NT2/D1 (cell line): ENCODE results near the gene FOXP4.
A peak's percentile ranks its signal among the peaks of the same experiment; 100 is the strongest.

ENCODE experiments used
- DNase-seq: peaks from one replicate; pipeline ENCODE4 v3.0.0-alpha.2; 2011; ENCODE audit warnings: low read depth, low spot score
- H3K27me3 ChIP-seq: 2 replicates; pipeline ENCODE4 v1.6.0; 2011; ENCODE audit warnings: mild to moderate bottlenecking; ENCODE audit not compliant: insufficient read length, insufficient read depth
- H3K36me3 ChIP-seq: 2 replicates; pipeline ENCODE4 v1.6.1; 2011; ENCODE audit warnings: mild to moderate bottlenecking, low read length, mixed read lengths; ENCODE audit not compliant: insufficient read depth, insufficient read length
- H3K4me1 ChIP-seq: 2 replicates; pipeline ENCODE4 v1.5.1; 2011; ENCODE audit not compliant: insufficient read depth, insufficient read length
- H3K4me3 ChIP-seq: 2 replicates; pipeline ENCODE4 v1.5.1; 2011; ENCODE audit warnings: low read depth; ENCODE audit not compliant: insufficient read length
- H3K9ac ChIP-seq: 2 replicates; pipeline ENCODE4 v1.6.0; 2011; ENCODE audit warnings: low read depth; ENCODE audit not compliant: insufficient read length
- H3K9me3 ChIP-seq: 2 replicates; pipeline ENCODE4 v1.5.1; 2011; ENCODE audit warnings: mild to moderate bottlenecking, low read length; ENCODE audit not compliant: insufficient read depth
- SUZ12 ChIP-seq: IDR thresholded peaks from 2 replicates; pipeline ENCODE4 v1.6.1; 2011; ENCODE audit not compliant: insufficient read length, insufficient read depth; ENCODE audit errors: extremely low read depth
- YY1 ChIP-seq: IDR thresholded peaks from 2 replicates; pipeline ENCODE4 v1.6.1; 2011; ENCODE audit not compliant: insufficient read length, insufficient read depth
- ZNF274 ChIP-seq: IDR thresholded peaks from 2 replicates; pipeline ENCODE4 v1.6.1; 2011; ENCODE audit warnings: mild to moderate bottlenecking, low read depth, low read length

Gene FOXP4

DNA sequence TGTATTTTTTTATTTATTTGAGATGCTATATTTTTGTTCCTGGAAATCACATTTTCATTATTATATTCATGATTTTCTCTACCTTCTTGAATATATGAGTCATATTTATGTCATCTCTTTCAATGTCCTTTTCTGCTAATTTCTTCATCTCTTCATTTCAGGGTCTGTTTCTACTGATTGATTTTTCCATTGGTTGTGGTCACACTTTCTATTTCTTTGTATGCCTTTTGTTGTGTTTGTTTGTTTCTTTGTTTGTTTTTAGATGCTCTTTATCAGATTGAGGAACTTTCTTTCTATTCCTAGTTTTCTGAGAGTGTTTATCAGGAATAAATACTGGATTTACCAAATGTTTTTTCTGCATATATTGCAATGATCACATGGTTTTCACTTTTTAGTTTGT lies 75.2 kb downstream of the FOXP4 start:
- TF ChIP-seq SUZ12 (no peak), YY1 (no peak), ZNF274 (no peak)

DNA sequence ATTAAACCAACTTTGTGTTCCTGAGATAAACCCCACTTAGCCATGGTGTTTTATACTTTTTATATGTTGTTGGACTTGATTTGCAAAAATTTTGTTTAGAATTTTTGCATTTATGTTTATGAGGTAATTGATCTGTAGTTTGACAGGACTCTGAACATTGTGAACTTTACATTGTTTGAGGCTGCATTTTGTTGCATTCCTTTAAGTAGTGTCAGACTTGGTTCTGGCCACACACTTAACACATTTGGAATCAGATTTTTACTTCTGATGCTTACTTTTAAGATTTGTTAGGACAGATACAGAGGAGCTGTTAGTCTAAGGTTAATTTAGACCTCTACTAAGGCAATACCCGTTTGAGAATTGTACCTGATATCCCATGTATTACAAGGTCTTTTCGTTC lies 75.6 kb downstream of the FOXP4 start:
- no peak for DNase-seq
- Histone ChIP-seq H3K36me3 (no peaks in the 10 kb centered on the region), H3K4me3 (no peak overlapping the region), H3K4me1 (peaks cover 11% of the 10 kb centered on the region), H3K27me3 (no peaks in the 10 kb centered on the region), H3K9me3 (peaks cover 13% of the 10 kb centered on the region), H3K9ac (no peak overlapping the region)
- TF ChIP-seq ZNF274 (no peak), YY1 (no peak), SUZ12 (no peak)

More for the DNA sequence above, 75.2 kb downstream of the FOXP4 start:
- Histone ChIP-seq H3K9me3 (peaks cover 13% of the 10 kb centered on the region), H3K4me1 (peaks cover 11% of the 10 kb centered on the region), H3K36me3 (no peaks in the 10 kb centered on the region), H3K4me3 (no peak overlapping the region), H3K27me3 (no peaks in the 10 kb centered on the region), H3K9ac (no peak overlapping the region)
- no peak for DNase-seq

- H3K4me1 ChIP-seq = peaks cover 11% of the 10 kb centered on the region
- H3K4me3 ChIP-seq = no peak overlapping the region
- no peaks in the 10 kb centered on the region for H3K36me3 ChIP-seq
- no peaks in the 10 kb centered on the region for H3K27me3 ChIP-seq
- peaks cover 13% of the 10 kb centered on the region for H3K9me3 ChIP-seq
- no peak for TF ChIP-seq ZNF274
- TF ChIP-seq YY1 = no peak
- TF ChIP-seq SUZ12 = no peak
- DNase-seq = peak; percentile 60
- H3K9ac ChIP-seq = peak overlapping the region; percentile 36
Observed at GRCh38 chr6:41622206-41622988, 76.2 kb downstream of the FOXP4 start.

DNA sequence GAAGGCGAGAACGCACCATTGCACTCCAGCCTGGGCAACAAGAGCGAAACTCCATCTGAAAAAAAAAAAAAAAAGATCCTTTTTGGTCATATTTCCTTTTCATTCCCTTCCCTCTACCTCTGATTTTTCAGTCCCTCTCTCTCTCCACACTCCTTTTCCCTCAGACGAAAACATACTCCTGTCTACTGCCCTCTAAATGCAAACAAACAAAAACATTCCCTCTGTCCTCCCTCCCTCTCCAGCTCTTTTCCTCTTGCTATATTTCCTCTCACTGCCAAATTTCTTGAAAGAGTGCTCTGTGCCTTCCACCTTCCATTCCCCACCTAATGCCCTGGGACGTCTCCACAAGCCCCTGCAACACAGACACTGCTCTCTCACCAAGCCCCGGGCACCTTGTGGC lies 77.1 kb downstream of the FOXP4 start:
- no peak for TF ChIP-seq YY1
- TF ChIP-seq SUZ12 = no peak
- TF ChIP-seq ZNF274 = no peak
- no peak for DNase-seq
- H3K9me3 ChIP-seq = peaks cover 13% of the 10 kb centered on the region
- H3K27me3 ChIP-seq = no peaks in the 10 kb centered on the region
- no peak overlapping the region for H3K4me3 ChIP-seq
- no peaks in the 10 kb centered on the region for H3K36me3 ChIP-seq
- H3K9ac ChIP-seq = no peak overlapping the region
- H3K4me1 ChIP-seq = peaks cover 6% of the 10 kb centered on the region

DNA sequence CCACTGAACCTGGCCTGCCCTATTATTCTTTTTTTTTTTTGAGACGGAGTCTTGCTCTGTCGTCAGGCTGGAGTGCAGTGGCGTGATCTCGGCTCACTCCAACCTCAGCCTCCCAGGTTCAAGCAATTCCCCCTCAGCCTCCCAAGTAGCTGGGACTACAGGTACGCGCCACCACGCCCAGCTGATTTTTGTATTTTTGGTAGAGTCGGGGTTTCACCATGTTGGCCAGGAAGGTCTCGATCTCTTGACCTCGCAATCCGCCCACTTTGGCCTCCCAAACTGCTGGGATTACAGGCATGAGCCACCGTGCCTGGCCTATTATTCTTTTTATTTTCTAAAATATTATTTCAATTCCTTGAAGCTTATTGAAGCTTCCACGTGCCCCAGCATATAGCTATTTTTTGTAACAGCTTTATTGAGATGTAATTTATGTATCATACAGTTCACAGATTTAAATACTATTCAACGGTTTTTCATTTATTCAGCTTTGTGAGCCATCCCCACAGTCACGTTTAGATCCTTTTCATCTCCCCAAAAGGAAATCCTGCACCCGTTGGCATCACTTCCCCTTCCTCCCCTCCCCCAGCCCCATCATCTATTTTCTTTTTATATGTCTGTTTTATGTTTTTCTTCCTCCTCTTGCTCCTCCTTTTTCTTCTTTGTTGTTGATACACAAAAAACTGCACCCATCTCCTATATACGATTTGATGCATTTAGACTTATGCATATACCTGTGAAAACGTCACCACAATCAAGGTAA lies 78.6 kb downstream of the FOXP4 start:
- Histone ChIP-seq H3K9me3 (peaks cover 13% of the 10 kb centered on the region), H3K9ac (no peak overlapping the region), H3K36me3 (no peaks in the 10 kb centered on the region), H3K4me1 (peaks cover 5% of the 10 kb centered on the region), H3K4me3 (no peak overlapping the region), H3K27me3 (no peaks in the 10 kb centered on the region)
- DNase-seq = no peak
- TF ChIP-seq YY1 = no peak
- TF ChIP-seq ZNF274 = no peak
- TF ChIP-seq SUZ12 = no peak

GRCh38 chr6:41625442-41625841 lies 79.3 kb downstream of the FOXP4 start:
- H3K4me1 ChIP-seq = peaks cover 5% of the 10 kb centered on the region
- no peaks in the 10 kb centered on the region for H3K36me3 ChIP-seq
- no peaks in the 10 kb centered on the region for H3K27me3 ChIP-seq
- H3K4me3 ChIP-seq = no peak overlapping the region
- H3K9ac ChIP-seq = peak overlapping the region; percentile 21
- TF ChIP-seq SUZ12 = no peak
- no peak for TF ChIP-seq YY1
- TF ChIP-seq ZNF274 = no peak
- DNase-seq = no peak
- H3K9me3 ChIP-seq = peaks cover 11% of the 10 kb centered on the region

GRCh38 chr6:41626022-41626421 lies 79.8 kb downstream of the FOXP4 start:
- Histone ChIP-seq H3K9me3 (peaks cover 5% of the 10 kb centered on the region), H3K4me3 (no peak overlapping the region), H3K36me3 (no peaks in the 10 kb centered on the region), H3K4me1 (peaks cover 5% of the 10 kb centered on the region), H3K9ac (no peak overlapping the region), H3K27me3 (no peaks in the 10 kb centered on the region)
- DNase-seq = no peak
- no peak for TF ChIP-seq YY1
- no peak for TF ChIP-seq ZNF274
